HepG2 (cell line): Measurements from ENCODE around the gene POU2F2. TPM values are rescaled to one million over a fixed set of nuclear protein-coding genes. Genes with fewer than 3 reads are reported as not detected.
A peak's percentile ranks its signal among the peaks of the same experiment; 100 is the strongest.

Experiments
- ARID5B ChIP-seq: IDR thresholded peaks from 2 replicates; pipeline ENCODE4 v1.4.0; 2020; ENCODE audit warnings: mild to moderate bottlenecking, missing genetic modification reagents
- HMGXB3 ChIP-seq: sonication (generic); formaldehyde crosslinking; IDR thresholded peaks from 2 replicates; pipeline ENCODE4 v1.4.0; 2020; ENCODE audit warnings: missing genetic modification reagents, borderline replicate concordance
- MXD1 ChIP-seq: sonication (generic); formaldehyde crosslinking; IDR thresholded peaks from 2 replicates; pipeline ENCODE4 v1.4.0; 2020; ENCODE audit warnings: mild to moderate bottlenecking, missing genetic modification reagents
- PREB ChIP-seq: sonication (generic); formaldehyde crosslinking; IDR thresholded peaks from 2 replicates; pipeline ENCODE4 v1.4.0; 2020; ENCODE audit warnings: missing genetic modification reagents
- RXRB ChIP-seq: IDR thresholded peaks from 2 replicates; pipeline ENCODE4 v1.6.1; 2016; ENCODE audit warnings: borderline replicate concordance, missing genetic modification reagents, missing compliant biosample characterization
- THAP9 ChIP-seq: sonication (generic); formaldehyde crosslinking; IDR thresholded peaks from 2 replicates; pipeline ENCODE4; 2020; ENCODE audit warnings: missing genetic modification reagents, mild to moderate bottlenecking, borderline replicate concordance
- TOPORS ChIP-seq: sonication (generic); formaldehyde crosslinking; IDR thresholded peaks from 2 replicates; pipeline ENCODE4 v1.8.0; 2023; ENCODE audit warnings: mild to moderate bottlenecking, missing genetic modification reagents
- UBTF ChIP-seq: sonication (generic); formaldehyde crosslinking; IDR thresholded peaks from 2 replicates; pipeline ENCODE4 v1.4.0; 2020; ENCODE audit warnings: mild to moderate bottlenecking, missing genetic modification reagents
- ZNF775 ChIP-seq: sonication (generic); formaldehyde crosslinking; IDR thresholded peaks from 2 replicates; pipeline ENCODE4 v1.4.0; 2020; ENCODE audit warnings: missing genetic modification reagents, mild to moderate bottlenecking, moderate library complexity, borderline replicate concordance
- ZNF83 ChIP-seq: sonication (generic); formaldehyde crosslinking; IDR thresholded peaks from 2 replicates; pipeline ENCODE4 v1.4.0; 2020; ENCODE audit warnings: missing genetic modification reagents, mild to moderate bottlenecking, borderline replicate concordance
- polyA plus RNA-seq, 8 experiments: library from polyadenylated mRNA; depleted of rRNA in 3 of 8; stranded (reverse) in 7 of 8; unstranded in 1 of 8; fragments of >200 nt; fragmentation: Illumina TruSeq in 4 of 8; extraction: Trizol in 4 of 8; gene quantifications; 2 replicates each; pipeline versions ENCODE4 v1.2.1 to v1.2.3, GENCODE V29; 2011 to 2016; ENCODE audit warnings: low read depth in 4 of 8, missing spikeins in 1 of 8, mixed read lengths in 1 of 8; ENCODE audit not compliant: insufficient read depth in 1 of 8
- total RNA-seq, 5 experiments: library from RNA; depleted of rRNA; stranded (reverse); fragments of >200 nt; fragmentation: Illumina TruSeq; extraction: Trizol; gene quantifications; 2 replicates each; pipeline ENCODE4 v1.2.3, GENCODE V29; 2016; ENCODE audit warnings: low read depth in 1 of 5

Gene POU2F2
- total and polyA plus RNA-seq, 2 of the 13 experiments (the other 11 are each of a cell fraction or from before 2014, with no cell fraction given), result 0.09 to 0.17 TPM

DNA sequence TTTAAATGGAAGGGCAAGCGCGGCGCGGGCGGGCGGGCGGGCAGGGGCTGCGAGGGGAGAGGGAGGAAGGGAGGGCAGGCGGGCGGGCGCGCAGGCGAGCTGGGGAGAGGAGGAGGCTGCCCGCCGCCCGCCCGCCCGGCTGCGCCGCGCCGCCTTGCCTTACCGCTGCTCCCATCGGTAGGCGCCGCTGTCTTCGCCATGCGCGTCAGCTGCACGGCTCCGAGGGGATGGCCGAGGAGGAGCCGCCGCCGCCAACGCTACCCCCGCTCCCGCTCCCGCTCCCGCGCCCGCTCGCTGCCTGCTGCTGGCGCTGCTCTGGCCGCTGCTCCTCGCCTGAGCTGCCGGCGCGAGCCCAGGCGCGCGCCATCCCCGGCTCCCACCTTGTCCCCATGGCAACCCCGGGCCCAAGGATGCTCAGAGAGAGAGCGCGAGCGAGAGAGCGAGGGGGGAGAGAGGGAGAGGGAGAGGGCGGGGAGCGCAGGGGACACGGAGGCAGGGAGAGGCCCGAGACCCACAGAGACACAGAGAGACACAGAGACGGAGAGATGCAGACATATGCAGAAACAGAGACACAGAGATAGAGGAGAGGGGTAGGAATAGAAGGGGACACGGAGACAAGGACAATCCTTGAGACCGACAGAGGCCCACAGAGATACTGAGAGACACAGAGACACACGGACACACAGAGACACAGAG is 44.9 kb upstream of the POU2F2 start (continued):
- no peak for TF ChIP-seq ARID5B (CRISPR knock-in tag)
- TF ChIP-seq ZNF775 (CRISPR knock-in tag), result no peak
- 0 out of 2 replicates have a peak, but pooled peaks have one; percentile 50 for TF ChIP-seq MXD1
- TF ChIP-seq TOPORS (CRISPR knock-in tag), result no peak
- TF ChIP-seq RXRB, result no peak
- no peak for TF ChIP-seq HMGXB3 (CRISPR knock-in tag)
- TF ChIP-seq ZNF83 (CRISPR knock-in tag), result no peak
- peak; percentile 76; the same call in 1 of the 2 replicates for TF ChIP-seq UBTF (CRISPR knock-in tag)
- no peak for TF ChIP-seq PREB (CRISPR knock-in tag)
- no peak for TF ChIP-seq THAP9 (CRISPR knock-in tag)
